K562 (cell line): ENCODE results near the gene LRP4. TPM values are rescaled to one million over a fixed set of nuclear protein-coding genes. Genes with fewer than 3 reads are reported as not detected.
A peak's percentile ranks its signal among the peaks of the same experiment; 100 is the strongest.

Experiments
- ATAC-seq: fragments of 200-7000 bp; cut with Tn5 transposase; 3 replicates; pipeline ENCODE4 v1.9.1; 2020; ENCODE audit warnings: moderate library complexity
- BruUV-seq: library from RNA; stranded (reverse); fragments of 400-500 nt; replicated peaks from 2 replicates; lab custom pipeline; 2021; lab: Mats Ljungman, UMichigan
- CTCF ChIA-PET: fragments of 300-600 bp; formaldehyde crosslinking; extraction: SDS; loops from one replicate; lab custom pipeline; 2021; ENCODE audit warnings: low intra/inter-chr PET ratio; lab: Yijun Ruan, JAX
- POLR2A ChIA-PET: fragments of 300-600, 350-650 bp; sonication (Branson Sonifier 250); formaldehyde crosslinking; extraction: SDS; loops from one replicate; lab custom pipeline; 2021; ENCODE audit warnings: antibody characterized with exemption, inconsistent platforms; lab: Yijun Ruan, JAX
- DNase-seq, 4 experiments: peaks; one replicate each; pipeline versions ENCODE4 v3.0.0 to v3.0.0-alpha.2; 2011 to 2018; ENCODE audit warnings: low spot score in 3 of 4, mixed read lengths in 3 of 4; ENCODE audit errors: extremely low read depth in 1 of 4
- FAIRE-seq: peaks from 2 replicates; lab custom pipeline; 2011; peaks lifted over from hg19 to GRCh38; lab: Jason Lieb, UNC
- H2AFZ ChIP-seq: 2 replicates; pipeline ENCODE4 v1.6.0; 2011; ENCODE audit warnings: low read depth, low read length, control low read depth, inconsistent platforms
- H3K27ac ChIP-seq: fragments of 200-600 bp; 3 replicates; pipeline ENCODE4 v1.8.0; 2011; ENCODE audit warnings: low read depth, mild to moderate bottlenecking, control low read depth, inconsistent platforms, low read length, moderate library complexity, mixed read lengths; ENCODE audit errors: extremely low read depth
- H3K27me3 ChIP-seq, 2 experiments: fragments of 300-600 bp in 1 of 2; 2 replicates in 1 of 2; 3 replicates in 1 of 2; pipeline versions ENCODE4 v1.6.0 to v1.8.0; 2011; ENCODE audit warnings: inconsistent platforms in 2 of 2, low read length in 2 of 2, mild to moderate bottlenecking in 1 of 2, mixed read lengths in 1 of 2, moderate library complexity in 1 of 2; ENCODE audit not compliant: control insufficient read depth in 2 of 2, insufficient read depth in 2 of 2
- H3K36me3 ChIP-seq: fragments of 300-600 bp; 3 replicates; pipeline ENCODE4 v1.8.0; 2011; ENCODE audit warnings: mild to moderate bottlenecking, low read length, inconsistent platforms; ENCODE audit not compliant: control insufficient read depth, insufficient read depth
- H3K4me1 ChIP-seq, 2 experiments: fragments of 200-600 bp in 1 of 2; replicated peaks in 1 of 2; 2 replicates in 1 of 2; 3 replicates in 1 of 2; pipeline versions ENCODE4 v1.5.1 to v1.8.0; 2011; ENCODE audit warnings: inconsistent platforms in 2 of 2, low read length in 2 of 2, mild to moderate bottlenecking in 1 of 2, mixed read lengths in 1 of 2, moderate library complexity in 1 of 2; ENCODE audit not compliant: control insufficient read depth in 2 of 2, insufficient read depth in 2 of 2
- H3K4me2 ChIP-seq: 2 replicates; pipeline ENCODE4 v1.6.1; 2011; ENCODE audit warnings: low read length, control low read depth, inconsistent platforms, mixed read lengths; ENCODE audit not compliant: insufficient read depth
- H3K4me3 ChIP-seq: fragments of 200-600 bp; sonication (generic), shearing (Covaris generic); 2 replicates; pipeline ENCODE4 v1.5.1; 2016; ENCODE audit warnings: control low read depth, inconsistent platforms
- H3K79me2 ChIP-seq: fragments of 200-600 bp; 3 replicates; pipeline ENCODE4 v1.8.0; 2011; ENCODE audit warnings: low read length, inconsistent platforms; ENCODE audit not compliant: control insufficient read depth, insufficient read depth
- H3K9ac ChIP-seq, 2 experiments: 2 replicates each; pipeline versions ENCODE4 v1.6.0 to v1.6.1; 2011; ENCODE audit warnings: low read depth in 2 of 2, low read length in 2 of 2, control low read depth in 1 of 2, inconsistent platforms in 1 of 2, mild to moderate bottlenecking in 1 of 2, mixed read lengths in 1 of 2; ENCODE audit not compliant: insufficient read depth in 1 of 2
- H3K9me1 ChIP-seq: one replicate; pipeline ENCODE4 v1.6.0; 2011; ENCODE audit warnings: inconsistent platforms, mild to moderate bottlenecking, low read length, moderate library complexity; ENCODE audit not compliant: control insufficient read depth, insufficient read depth
- H3K9me3 ChIP-seq: replicated peaks from 2 replicates; pipeline ENCODE4 v1.5.1; 2011; ENCODE audit warnings: low read depth, low read length, inconsistent platforms; ENCODE audit not compliant: control insufficient read depth, insufficient read depth
- H4K20me1 ChIP-seq: replicated peaks from 2 replicates; pipeline ENCODE4 v1.6.1; 2011; ENCODE audit warnings: low read length, inconsistent platforms, mixed read lengths; ENCODE audit not compliant: control insufficient read depth, insufficient read depth
- CGGBP1 ChIP-seq: fragments of 250-450 bp; sonication (Bioruptor Pico); IDR thresholded peaks from 2 replicates; pipeline ENCODE4 v1.9.0; 2021; ENCODE audit warnings: mild to moderate bottlenecking
- CHCHD3 ChIP-seq: fragments of 250-450 bp; sonication (Bioruptor Pico); IDR thresholded peaks from 2 replicates; pipeline ENCODE4 v2.1.2; 2022; ENCODE audit warnings: mild to moderate bottlenecking
- CXXC5 ChIP-seq: fragments of 250-450 bp; sonication (Bioruptor Pico); IDR thresholded peaks from 2 replicates; pipeline ENCODE4 v1.8.0; 2022; ENCODE audit warnings: inconsistent platforms, mild to moderate bottlenecking, moderate library complexity
- E2F8 ChIP-seq: fragments of 450-650 bp; IDR thresholded peaks from 2 replicates; pipeline ENCODE4 v1.7.1; 2018; ENCODE audit warnings: mild to moderate bottlenecking, low read depth; ENCODE audit not compliant: partially characterized antibody
- ESRRA ChIP-seq: fragments of 450-650 bp; IDR thresholded peaks from 2 replicates; pipeline ENCODE4 v1.6.1; 2014; ENCODE audit warnings: low read depth, mild to moderate bottlenecking, moderate library complexity, borderline replicate concordance
- KDM4B ChIP-seq, 2 experiments: fragments of 450-650 bp in 1 of 2; sonication (generic) in 1 of 2; IDR thresholded peaks; 2 replicates each; pipeline ENCODE4 v1.6.1; 2016 to 2017; ENCODE audit warnings: borderline replicate concordance in 2 of 2, antibody characterized with exemption in 1 of 2, low read depth in 1 of 2, mild to moderate bottlenecking in 1 of 2
- MXI1 ChIP-seq: IDR thresholded peaks from 2 replicates; pipeline ENCODE4 v1.6.1; 2011; ENCODE audit warnings: low read depth, mild to moderate bottlenecking, improper control_type of control experiment, low read length
- NR1H2 ChIP-seq: sonication (generic); formaldehyde crosslinking; IDR thresholded peaks from 2 replicates; pipeline ENCODE4 v1.4.0; 2020; ENCODE audit warnings: mild to moderate bottlenecking, missing genetic modification reagents
- RBM34 ChIP-seq: fragments of 200-400 bp; formaldehyde crosslinking; IDR thresholded peaks from 2 replicates; pipeline ENCODE4 v1.6.1; 2018; ENCODE audit warnings: low read length, borderline replicate concordance; ENCODE audit not compliant: insufficient read depth
- SRSF9 ChIP-seq: fragments of 200-400 bp; formaldehyde crosslinking; IDR thresholded peaks from 2 replicates; pipeline ENCODE4 v1.6.1; 2017; ENCODE audit warnings: low read depth, low read length, borderline replicate concordance
- ZBTB49 ChIP-seq: sonication (generic); formaldehyde crosslinking; IDR thresholded peaks from 2 replicates; pipeline ENCODE4 v1.8.0; 2022; ENCODE audit warnings: missing genetic modification reagents, mild to moderate bottlenecking, borderline replicate concordance
- ZNF23 ChIP-seq: fragments of 250-450 bp; sonication (Bioruptor Pico); IDR thresholded peaks from 2 replicates; pipeline ENCODE4 v1.4.0; 2020; ENCODE audit warnings: mild to moderate bottlenecking
- ZNF24 ChIP-seq: fragments of 450-650 bp; IDR thresholded peaks from 2 replicates; pipeline ENCODE4 v1.6.1; 2016
- WGBS: fragments of 100-300 bp; shearing (Covaris generic); methylation state at CpG from one replicate; pipeline ENCODE4 v1.1.6; 2016; ENCODE audit warnings: low coverage, mixed read lengths; ENCODE audit not compliant: insufficient coverage; ENCODE audit errors: missing lambda C conversion rate; 5-methylcytosine and 5-hydroxymethylcytosine counted together
- in situ Hi-C: fragments of 300-500 bp; cut with MboI; formaldehyde crosslinking; loops from 4 replicates; pipeline ENCODE4 v1.15.0; 2018; ENCODE audit warnings: inconsistent platforms, mixed read lengths
- intact Hi-C: fragments of 100-400 bp; cut with micrococcal nuclease; formaldehyde crosslinking; loops from 2 replicates; pipeline ENCODE4 v1.14.2; 2022
- polyA plus RNA-seq, 8 experiments: library from polyadenylated mRNA; depleted of rRNA in 4 of 8; stranded (reverse) in 5 of 8; unstranded in 3 of 8; fragments of >200 nt; fragmentation: Nextera tagmentation in 2 of 8; fragmentation: Illumina TruSeq in 1 of 8; extraction: Ambion mirVana in 2 of 8; extraction: Trizol in 1 of 8; gene quantifications; 2 replicates each; pipeline versions ENCODE4 v1.2.1 to v1.2.3, GENCODE V29; 2011 to 2014; ENCODE audit warnings: inconsistent platforms in 1 of 8, missing spikeins in 1 of 8
- total RNA-seq, 7 experiments: library from RNA; depleted of rRNA in 6 of 7; stranded (reverse); fragments of >200 nt in 6 of 7; fragmentation: Illumina TruSeq in 2 of 7; extraction: Trizol in 2 of 7; gene quantifications; 2 replicates each; pipeline versions ENCODE4 v1.2.1 to v1.2.3, GENCODE V29; 2011 to 2021; ENCODE audit warnings: low replicate concordance in 1 of 7

LRP4 gene
- total and polyA plus RNA-seq, 9 of the 15 experiments (the other 6 are each of a cell fraction or from before 2014, with no cell fraction given) = 0.04 to 0.54 (median 0.10) TPM

- TF ChIP-seq MXI1 (no peak), E2F8 (no peak)
Observed at GRCh38 chr11:46834821-46835220, 83.5 kb downstream of the LRP4 start (continued).

GRCh38 chr11:46832511-46833214 is 85.7 kb downstream of the LRP4 start:
- peak overlapping the region; percentile 23 for H3K4me2 ChIP-seq
- ATAC-seq = peak; percentile 79
- peaks cover 24% of the 10 kb centered on the region; the same call in 1 of the 3 replicates for H3K36me3 ChIP-seq
- no peak overlapping the region for H2AFZ ChIP-seq
- H3K9me1 ChIP-seq = no peaks in the 10 kb centered on the region
- H3K9ac ChIP-seq = no peak overlapping the region
- no TSS peak for BruUV-seq
- H3K9me3 ChIP-seq = no peaks in the 10 kb centered on the region
- H3K4me3 ChIP-seq = no peak overlapping the region
- in situ Hi-C loops (no loop called here), intact Hi-C loops (no loop called here)
- POLR2A ChIA-PET = interaction anchor here (0.6 to 1.0 kb wide), 2 partner anchors 14 to 17 kb away, joined by 3 to 4 read pairs; partner anchors contain the start of gene CKAP5
- DNase-seq = peak in 3 of 4 experiments; percentile 21 to 73 (median 55)
- H4K20me1 ChIP-seq = peaks cover 3% of the 10 kb centered on the region; the same call in 1 of the 2 replicates
- peaks cover 96% of the 10 kb centered on the region for H3K79me2 ChIP-seq
- CTCF ChIA-PET = no interaction called here
- H3K27ac ChIP-seq = peak overlapping the region; percentile 48
- FAIRE-seq = peak; percentile 67
- H3K4me1 ChIP-seq = peaks cover 21 to 24% of the 10 kb centered on the region in 2 experiments; a peak in 4 of 5 replicates
- 25% methylated on average over 5 of the region's 5 CpGs for WGBS
- no peaks in the 10 kb centered on the region for H3K27me3 ChIP-seq
- no peak; the same call in 1 of the 2 replicates for TF ChIP-seq ESRRA
- TF ChIP-seq ZBTB49 = no peak
- no peak for TF ChIP-seq CXXC5 (CRISPR knock-in tag)
- TF ChIP-seq ZNF24 = no peak
- no peak for TF ChIP-seq KDM4B (IDR thresholded peaks at IDR 0.05; ENCODE audit: borderline replicate concordance in 2 of 2, low read depth in 1 of 2)
- TF ChIP-seq ZNF23 (CRISPR knock-in tag) = no peak
- TF ChIP-seq CHCHD3 (CRISPR knock-in tag) = no peak
- TF ChIP-seq RBM34 = no peak
- no peak for TF ChIP-seq SRSF9
- no peak for TF ChIP-seq NR1H2 (CRISPR knock-in tag)
- no peak for TF ChIP-seq CGGBP1 (CRISPR knock-in tag)
